ENCODE results near the gene HEG1.

The HEG1 gene

GRCh38 chr3:124969190-124969589 is 86.6 kb downstream of the HEG1 start:
- FAIRE-seq (no peak), DNase-seq (ENCODE audit: insufficient read length, low spot score) (no peak)
- no peak for TF ChIP-seq CTCF (IDR thresholded peaks at IDR 0.05; ENCODE audit: insufficient read depth, missing control alignments)

GRCh38 chr3:124967964-124968363 is 87.8 kb downstream of the HEG1 start:
- TF ChIP-seq CTCF (IDR thresholded peaks at IDR 0.05; ENCODE audit: insufficient read depth, missing control alignments) = no peak
- no peak for FAIRE-seq
- DNase-seq (ENCODE audit: insufficient read length, low spot score) = no peak

GRCh38 chr3:124966521-124967445 is 89.0 kb downstream of the HEG1 start:
- no peak for TF ChIP-seq CTCF (IDR thresholded peaks at IDR 0.05; ENCODE audit: insufficient read depth, missing control alignments)
- FAIRE-seq = no peak
- no peak for DNase-seq (ENCODE audit: insufficient read length, low spot score)

- FAIRE-seq = no peak
- TF ChIP-seq CTCF (IDR thresholded peaks at IDR 0.05; ENCODE audit: insufficient read depth, missing control alignments) = no peak
- DNase-seq (ENCODE audit: insufficient read length, low spot score) = no peak
These were observed 90.4 kb downstream of the HEG1 start for GRCh38 chr3:124965413-124965812.

GRCh38 chr3:124964387-124964786 is 91.4 kb downstream of the HEG1 start:
- DNase-seq (ENCODE audit: insufficient read length, low spot score) (no peak), FAIRE-seq (no peak)
- TF ChIP-seq CTCF (IDR thresholded peaks at IDR 0.05; ENCODE audit: insufficient read depth, missing control alignments) = no peak

- FAIRE-seq (no peak), DNase-seq (ENCODE audit: insufficient read length, low spot score) (no peak)
- TF ChIP-seq CTCF (IDR thresholded peaks at IDR 0.05; ENCODE audit: insufficient read depth, missing control alignments) = no peak
These were observed 92.0 kb downstream of the HEG1 start for GRCh38 chr3:124963755-124964154.

GRCh38 chr3:124962403-124962940 is 93.3 kb downstream of the HEG1 start:
- FAIRE-seq (no peak), DNase-seq (ENCODE audit: insufficient read length, low spot score) (no peak)
- no peak for TF ChIP-seq CTCF (IDR thresholded peaks at IDR 0.05; ENCODE audit: insufficient read depth, missing control alignments)

Measured in D721Med (cell line).